IMR-90 (cell line): Measurements from ENCODE around the gene ADIRF. TPM values are rescaled to one million over a fixed set of nuclear protein-coding genes. Genes with fewer than 3 reads are reported as not detected.

Source experiments
- ATAC-seq: fragments of 200-7000 bp; cut with Tn5 transposase; 2 replicates; pipeline ENCODE4 v1.9.1; 2020; ENCODE audit warnings: low read depth, mild to moderate bottlenecking, moderate library complexity
- BruUV-seq: library from RNA; stranded (reverse); fragments of 400-500 nt; replicated peaks from 2 replicates; lab custom pipeline; 2021; lab: Mats Ljungman, UMichigan
- CTCF ChIA-PET: fragments of 300-600 bp; formaldehyde crosslinking; extraction: SDS; loops from one replicate; lab custom pipeline; 2021; ENCODE audit warnings: antibody characterized with exemption; lab: Yijun Ruan, JAX
- POLR2A ChIA-PET: fragments of 300-600 bp; sonication (Branson Sonifier 250); formaldehyde crosslinking; loops from one replicate; lab custom pipeline; 2022; ENCODE audit warnings: antibody characterized with exemption; ENCODE audit not compliant: unreplicated experiment; lab: Charles Lee
- DNase-seq: peaks from one replicate; pipeline ENCODE4 v3.0.0; 2013
- H2AFZ ChIP-seq: replicated peaks from 2 replicates; pipeline ENCODE3; 2013; ENCODE audit warnings: low read length, mild to moderate bottlenecking; ENCODE audit not compliant: poor library complexity
- H2AK5ac ChIP-seq: 2 replicates; pipeline ENCODE4 v1.6.1; 2013; ENCODE audit warnings: low read depth, low read length, inconsistent platforms
- H2AK9ac ChIP-seq: replicated peaks from 2 replicates; pipeline ENCODE3; 2013; ENCODE audit warnings: mild to moderate bottlenecking, low read depth, low read length, moderate library complexity; ENCODE audit not compliant: poor library complexity
- H2BK120ac ChIP-seq: 2 replicates; pipeline ENCODE4 v1.6.1; 2013; ENCODE audit warnings: low read depth, low read length, inconsistent platforms
- H2BK15ac ChIP-seq: 3 replicates; pipeline ENCODE4 v1.6.1; 2013; ENCODE audit warnings: low read depth, low read length, inconsistent platforms
- H2BK20ac ChIP-seq: 2 replicates; pipeline ENCODE4 v1.6.1; 2013; ENCODE audit warnings: low read depth, mild to moderate bottlenecking, inconsistent platforms, low read length, moderate library complexity
- H2BK5ac ChIP-seq: 2 replicates; pipeline ENCODE4 v1.6.1; 2013; ENCODE audit warnings: mild to moderate bottlenecking, low read depth, low read length, inconsistent platforms; ENCODE audit not compliant: poor library complexity, severe bottlenecking
- H3K14ac ChIP-seq: replicated peaks from 2 replicates; pipeline ENCODE4 v1.6.1; 2013; ENCODE audit warnings: low read depth, low read length, inconsistent platforms
- H3K18ac ChIP-seq: 2 replicates; pipeline ENCODE4 v1.6.1; 2013; ENCODE audit warnings: low read depth, low read length, control low read depth
- H3K23ac ChIP-seq: 2 replicates; pipeline ENCODE4 v1.6.1; 2013; ENCODE audit warnings: low read depth, low read length, inconsistent platforms
- H3K27ac ChIP-seq: 2 replicates; pipeline ENCODE4 v1.5.1; 2013; ENCODE audit warnings: mild to moderate bottlenecking, control low read depth, low read length; ENCODE audit not compliant: insufficient read depth
- H3K27me3 ChIP-seq: 2 replicates; pipeline ENCODE4 v1.6.1; 2013; ENCODE audit warnings: low read length; ENCODE audit not compliant: control insufficient read depth, insufficient read depth
- H3K36me3 ChIP-seq: 2 replicates; pipeline ENCODE4 v1.6.1; 2013; ENCODE audit warnings: low read length, mixed read lengths; ENCODE audit not compliant: control insufficient read depth, insufficient read depth
- H3K4ac ChIP-seq: 2 replicates; pipeline ENCODE4 v1.6.1; 2013; ENCODE audit warnings: low read depth, low read length, inconsistent platforms
- H3K4me1 ChIP-seq: 2 replicates; pipeline ENCODE4 v1.6.1; 2013; ENCODE audit warnings: low read length, mixed read lengths; ENCODE audit not compliant: control insufficient read depth, insufficient read depth
- H3K4me2 ChIP-seq: 2 replicates; pipeline ENCODE4 v1.6.1; 2013; ENCODE audit warnings: low read depth, mild to moderate bottlenecking, control low read depth, low read length, moderate library complexity
- H3K4me3 ChIP-seq: 2 replicates; pipeline ENCODE4 v1.5.1; 2013; ENCODE audit warnings: low read depth, mild to moderate bottlenecking, control low read depth, low read length, moderate library complexity; ENCODE audit not compliant: insufficient read depth
- H3K56ac ChIP-seq: 2 replicates; pipeline ENCODE4 v1.6.1; 2013; ENCODE audit warnings: low read length, inconsistent platforms; ENCODE audit not compliant: insufficient read depth; ENCODE audit errors: extremely low read depth
- H3K79me1 ChIP-seq, 2 experiments: 2 replicates each; pipeline ENCODE4 v1.6.1; 2013; ENCODE audit warnings: low read length in 2 of 2, inconsistent platforms in 1 of 2, low read depth in 1 of 2
- H3K9ac ChIP-seq: 2 replicates; pipeline ENCODE4 v1.6.1; 2013; ENCODE audit warnings: low read depth, low read length, control low read depth
- H3K9me1 ChIP-seq: 2 replicates; pipeline ENCODE4 v1.6.1; 2013; ENCODE audit warnings: low read length, inconsistent platforms; ENCODE audit not compliant: insufficient read depth
- H3K9me3 ChIP-seq: 2 replicates; pipeline ENCODE4 v1.6.1; 2013; ENCODE audit warnings: low read length; ENCODE audit not compliant: control insufficient read depth, insufficient read depth
- H4K20me1 ChIP-seq: 2 replicates; pipeline ENCODE4 v1.6.1; 2013; ENCODE audit warnings: low read length, inconsistent platforms; ENCODE audit not compliant: insufficient read depth
- H4K5ac ChIP-seq: 2 replicates; pipeline ENCODE4 v1.6.1; 2013; ENCODE audit warnings: mild to moderate bottlenecking, low read depth, low read length, control low read depth
- H4K8ac ChIP-seq, 2 experiments: 2 replicates each; pipeline ENCODE4 v1.6.1; 2013; ENCODE audit warnings: low read depth in 2 of 2, low read length in 2 of 2, control low read depth in 1 of 2, inconsistent platforms in 1 of 2
- H4K91ac ChIP-seq: 2 replicates; pipeline ENCODE4 v1.6.1; 2013; ENCODE audit warnings: low read depth, low read length, inconsistent platforms; ENCODE audit not compliant: insufficient read depth
- CTCF ChIP-seq: conservative IDR thresholded peaks from 2 replicates; pipeline ENCODE4 v1.5.1; 2012; ENCODE audit warnings: mild to moderate bottlenecking, low read depth, low read length, improper control_type of control experiment
- FOS ChIP-seq: fragments of 150-350 bp; IDR thresholded peaks from 2 replicates; pipeline ENCODE4 v1.6.1; 2016; ENCODE audit warnings: low read depth, low read length
- MAFK ChIP-seq: IDR thresholded peaks from 2 replicates; pipeline ENCODE4 v1.6.1; 2012; ENCODE audit warnings: low read depth, low read length, improper control_type of control experiment
- MAZ ChIP-seq: IDR thresholded peaks from 2 replicates; pipeline ENCODE4 v1.6.1; 2012; ENCODE audit warnings: low read depth, mild to moderate bottlenecking, low read length, improper control_type of control experiment, moderate library complexity, borderline replicate concordance
- MXI1 ChIP-seq: IDR thresholded peaks from 2 replicates; pipeline ENCODE4 v1.6.1; 2012; ENCODE audit warnings: low read depth, mild to moderate bottlenecking, low read length, moderate library complexity, borderline replicate concordance
- NFE2L2 ChIP-seq: fragments of 150-350 bp; IDR thresholded peaks from 2 replicates; pipeline ENCODE4 v1.6.1; 2016; ENCODE audit warnings: low read depth, mild to moderate bottlenecking, low read length
- POLR2A ChIP-seq: IDR thresholded peaks from 2 replicates; pipeline ENCODE4 v1.6.1; 2012; ENCODE audit warnings: mild to moderate bottlenecking, low read depth, low read length
- RFX5 ChIP-seq: IDR thresholded peaks from 2 replicates; pipeline ENCODE4 v1.8.0; 2012; ENCODE audit warnings: low read depth, mild to moderate bottlenecking, low read length, moderate library complexity
- WGBS, 2 experiments: methylation state at CpG; one replicate each; pipeline versions ENCODE4 v1.1.5 to v1.1.7; 2013; ENCODE audit warnings: missing lambda C conversion rate in 2 of 2; ENCODE audit not compliant: insufficient read length in 1 of 2; ENCODE audit errors: extremely low coverage in 2 of 2; 5-methylcytosine and 5-hydroxymethylcytosine counted together
- dilution Hi-C: fragments of 300-500 bp; cut with HindIII; formaldehyde crosslinking; loops from one replicate; pipeline ENCODE4 v1.14.3; 2018; ENCODE audit warnings: low sequenced_read_pairs; ENCODE audit not compliant: unreplicated experiment
- in situ Hi-C: fragments of 300-500 bp; cut with MboI; formaldehyde crosslinking; loops from 3 replicates; pipeline ENCODE4 v1.14.3; 2019; ENCODE audit warnings: low sequenced_read_pairs, inconsistent platforms, mixed read lengths
- intact Hi-C: fragments of 100-400 bp; cut with micrococcal nuclease; formaldehyde crosslinking; loops from 2 replicates; pipeline ENCODE4 v1.10.0; 2022
- polyA plus RNA-seq, 3 experiments: library from polyadenylated mRNA; depleted of rRNA; stranded (reverse); fragments of >200 nt; gene quantifications; 2 replicates each; pipeline ENCODE4 v1.2.3, GENCODE V29; 2012; ENCODE audit warnings: low replicate concordance in 1 of 3
- total RNA-seq: library from RNA; depleted of rRNA; stranded (reverse); fragments of >200 nt; gene quantifications from 2 replicates; pipeline ENCODE4 v1.2.3, GENCODE V29; 2012

Gene ADIRF
- total and polyA plus RNA-seq, 2 of the 4 experiments (the other 2 are of a cell fraction) = 2.3 to 7.2 TPM

- intact Hi-C loops (no loop called here), dilution Hi-C loops (no loop called here), in situ Hi-C loops (no loop called here)
- peaks cover 12% of the 10 kb centered on the region for H3K9me1 ChIP-seq
- TF ChIP-seq NFE2L2 (peak; percentile 47; the same call in 1 of the 2 replicates), MAFK (no peak), POLR2A (no peak), MXI1 (no peak), MAZ (peak; percentile 66), RFX5 (no peak), CTCF (no peak), FOS (peak; percentile 42)
- no peak overlapping the region for H3K9ac ChIP-seq
- peak overlapping the region; percentile 8; the same call in 1 of the 2 replicates for H3K56ac ChIP-seq
- H2BK120ac ChIP-seq = peak overlapping the region; percentile 98
- WGBS, 2 experiments = no CpG with 5 or more reads among the region's 16 CpGs
- H3K4me1 ChIP-seq = peaks cover 16% of the 10 kb centered on the region
- no peaks in the 10 kb centered on the region for H3K36me3 ChIP-seq
- peak overlapping the region; percentile 92 for H2AFZ ChIP-seq
- peak overlapping the region; percentile 89 to 96 for H4K8ac ChIP-seq
- H2BK15ac ChIP-seq = peak overlapping the region; percentile 80; the same call in 2 of the 3 replicates
- H3K18ac ChIP-seq = peak overlapping the region; percentile 19
- H4K5ac ChIP-seq = peak overlapping the region; percentile 72
- no peaks in the 10 kb centered on the region for H3K9me3 ChIP-seq
- H3K79me1 ChIP-seq = peaks cover 0 to 13% of the 10 kb centered on the region in 2 experiments; a peak in 1 of 4 replicates
- peak overlapping the region; percentile 75 for H3K14ac ChIP-seq
- ChIA-PET CTCF (interaction anchor here (0.9 to 1.1 kb wide), 2 partner anchors 7 to 270 kb away, joined by 3 to 4 read pairs; no protein-coding TSS in a partner anchor), POLR2A (no interaction called here)
- peak overlapping the region; percentile 77 for H2BK20ac ChIP-seq
- H2AK5ac ChIP-seq = peak overlapping the region; percentile 98
- no TSS peak for BruUV-seq
- no peak overlapping the region for H3K4me3 ChIP-seq
- peak overlapping the region; percentile 96 for H4K91ac ChIP-seq
- peak overlapping the region; percentile 97 for H3K4ac ChIP-seq
- peak; percentile 78 for DNase-seq
- peak overlapping the region; percentile 7; the same call in 1 of the 2 replicates for H3K23ac ChIP-seq
- H3K4me2 ChIP-seq = no peak overlapping the region
- H2BK5ac ChIP-seq = peak overlapping the region; percentile 52
- peak; percentile 78 for ATAC-seq
- H2AK9ac ChIP-seq = peak overlapping the region; percentile 99
- peak overlapping the region; percentile 32 for H3K27ac ChIP-seq
- H3K27me3 ChIP-seq = no peaks in the 10 kb centered on the region
- no peaks in the 10 kb centered on the region for H4K20me1 ChIP-seq
Measured at GRCh38 chr10:86958901-86959736, 9.2 kb upstream of the ADIRF start.
